Kidney epithelial cell (primary cell): Measurements from ENCODE around the gene PROP1. TPM values are rescaled to one million over a fixed set of nuclear protein-coding genes. Genes with fewer than 3 reads are reported as not detected.
"Not testable (repeated sequence)": the region's sequence is repeated elsewhere in the genome, so short reads cannot be mapped to it uniquely, and the experiment has no call there.

Experiments
- DNase-seq: peaks from one replicate; pipeline ENCODE4 v3.0.0-alpha.2; 2010; ENCODE audit warnings: low read depth
- H3K27me3 ChIP-seq: 2 replicates; pipeline ENCODE4 v1.6.0; 2011; ENCODE audit warnings: low read length; ENCODE audit not compliant: control insufficient read depth, insufficient read depth
- H3K36me3 ChIP-seq: 2 replicates; pipeline ENCODE4 v1.5.1; 2011; ENCODE audit warnings: low read length; ENCODE audit not compliant: control insufficient read depth, insufficient read depth
- H3K4me3 ChIP-seq: 2 replicates; pipeline ENCODE4 v1.5.1; 2011; ENCODE audit warnings: low read depth, mild to moderate bottlenecking, control low read depth, low read length
- CTCF ChIP-seq: IDR thresholded peaks from 2 replicates; pipeline ENCODE4 v1.5.1; 2011; ENCODE audit warnings: mild to moderate bottlenecking, moderate library complexity, low read length, control low read depth, inconsistent platforms; ENCODE audit not compliant: insufficient read depth, poor library complexity, severe bottlenecking
- total RNA-seq: library from RNA; depleted of rRNA; stranded (reverse); fragments of >200 nt; gene quantifications from 2 replicates; pipeline ENCODE4 v1.2.3, GENCODE V29; 2015

Gene PROP1
- total RNA-seq, 1 donor from 2014 or later, result not detected

- H3K27me3 ChIP-seq, result no peaks in the 10 kb centered on the region
- no peak for TF ChIP-seq CTCF
- H3K4me3 ChIP-seq, result no peak overlapping the region
- H3K36me3 ChIP-seq, result no peaks in the 10 kb centered on the region
- DNase-seq, result no peak
Measured at GRCh38 chr5:177972613-177973012, 23.4 kb downstream of the PROP1 start.

- H3K27me3 ChIP-seq, H3K4me3 ChIP-seq, H3K36me3 ChIP-seq, DNase-seq: not testable (repeated sequence)
Measured at GRCh38 chr5:177972014-177972413, 24.0 kb downstream of the PROP1 start.

GRCh38 chr5:177968661-177969211 is 27.3 kb downstream of the PROP1 start:
- H3K36me3 ChIP-seq, result no peaks in the 10 kb centered on the region
- TF ChIP-seq CTCF, result no peak
- no peak for DNase-seq
- no peaks in the 10 kb centered on the region for H3K27me3 ChIP-seq
- no peak overlapping the region for H3K4me3 ChIP-seq

GRCh38 chr5:177967221-177967887 is 28.7 kb downstream of the PROP1 start:
- Histone ChIP-seq H3K4me3 (no peak overlapping the region), H3K27me3 (no peaks in the 10 kb centered on the region), H3K36me3 (no peaks in the 10 kb centered on the region)
- no peak for TF ChIP-seq CTCF
- no peak for DNase-seq

GRCh38 chr5:177966839-177967166 is 29.2 kb downstream of the PROP1 start:
- DNase-seq, result no peak
- Histone ChIP-seq H3K27me3 (no peaks in the 10 kb centered on the region), H3K4me3 (no peak overlapping the region), H3K36me3 (no peaks in the 10 kb centered on the region)
- no peak for TF ChIP-seq CTCF

GRCh38 chr5:177966009-177966838 is 29.8 kb downstream of the PROP1 start:
- no peaks in the 10 kb centered on the region for H3K36me3 ChIP-seq
- no peak for DNase-seq
- no peaks in the 10 kb centered on the region for H3K27me3 ChIP-seq
- no peak overlapping the region for H3K4me3 ChIP-seq
- no peak for TF ChIP-seq CTCF
